GM18507 (cell line): Measurements from ENCODE around the gene ONECUT1.

Experiments
- DNase-seq: peaks from one replicate; pipeline ENCODE4 v3.0.0; 2011; ENCODE audit warnings: low read depth; ENCODE audit not compliant: insufficient read length; ENCODE audit errors: extremely low spot score
- FAIRE-seq: peaks from 2 replicates; lab custom pipeline; 2011; peaks lifted over from hg19 to GRCh38; lab: Jason Lieb, UNC

The ONECUT1 gene

DNA sequence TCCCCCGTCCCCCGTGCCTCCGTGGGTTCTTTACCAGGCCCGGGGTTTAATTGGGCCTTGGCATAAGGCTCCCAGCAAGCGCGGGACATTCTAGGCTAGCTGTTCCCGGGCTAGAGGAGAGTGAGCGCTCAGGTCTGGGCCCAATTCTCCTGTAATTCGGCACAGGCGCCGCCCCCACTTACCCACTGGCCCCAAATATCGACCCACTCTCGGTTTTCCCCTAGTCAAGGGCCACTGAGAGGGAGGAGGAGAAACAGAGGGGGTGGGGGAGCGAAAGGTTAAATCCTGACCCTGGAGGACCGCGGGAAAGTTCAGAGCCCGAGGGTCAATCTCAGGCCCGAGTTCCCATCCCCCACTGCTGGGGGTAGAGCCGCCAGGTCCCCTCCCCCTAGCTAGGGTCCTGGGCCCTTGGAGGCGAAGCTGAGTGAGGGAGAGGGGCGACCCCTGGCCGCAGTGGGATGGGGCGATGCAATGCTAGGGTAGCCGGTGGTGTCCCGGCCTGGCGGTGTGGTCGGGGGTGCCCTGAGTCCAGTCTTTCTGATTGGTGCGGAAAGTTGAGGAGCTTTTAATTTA lies 8.5 kb upstream of the ONECUT1 start:
- DNase-seq, result no peak
- FAIRE-seq, result no peak

DNA sequence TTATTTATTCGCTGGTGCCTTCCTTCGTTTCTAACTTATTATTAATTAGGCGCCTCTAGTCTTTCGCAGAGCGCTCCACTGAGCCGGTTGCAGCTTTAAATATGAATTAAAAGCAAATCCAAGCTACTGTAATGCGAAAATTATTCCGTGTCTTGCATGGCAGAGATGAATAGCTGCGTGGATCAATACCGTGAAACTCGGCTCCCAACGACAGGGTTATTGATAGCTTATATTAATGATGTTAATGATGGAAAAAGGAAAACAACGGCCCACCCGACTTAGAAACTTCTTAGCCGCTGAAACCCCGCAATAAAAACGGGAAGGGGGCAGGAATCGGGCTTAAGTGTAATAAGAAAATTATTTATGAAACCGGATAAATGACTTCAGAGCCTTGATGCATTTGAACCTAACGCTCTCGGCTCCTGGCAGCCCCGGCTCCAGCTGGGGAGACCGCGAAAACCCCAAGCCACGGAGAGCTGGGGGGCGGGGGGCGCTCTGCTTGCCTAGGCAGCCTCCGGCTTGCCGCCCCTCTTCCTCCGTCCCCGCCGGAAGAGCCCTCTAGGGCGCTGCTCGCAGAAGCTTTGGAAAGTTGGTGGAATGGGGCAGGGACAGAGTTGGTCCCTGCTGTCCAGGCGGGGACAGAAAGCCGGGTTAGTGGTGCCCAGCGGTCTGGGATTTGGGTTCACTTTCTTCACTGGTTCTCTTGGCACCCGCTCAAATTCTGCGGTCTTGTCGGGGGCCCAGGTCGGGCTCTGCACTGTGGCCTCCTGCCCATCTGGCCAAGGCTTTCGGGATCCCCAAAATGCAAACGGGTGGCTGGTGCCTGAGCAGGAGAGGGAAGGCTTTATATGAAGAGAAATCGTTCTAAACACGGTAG lies 7.7 kb upstream of the ONECUT1 start:
- DNase-seq (no peak), FAIRE-seq (no peak)

DNA sequence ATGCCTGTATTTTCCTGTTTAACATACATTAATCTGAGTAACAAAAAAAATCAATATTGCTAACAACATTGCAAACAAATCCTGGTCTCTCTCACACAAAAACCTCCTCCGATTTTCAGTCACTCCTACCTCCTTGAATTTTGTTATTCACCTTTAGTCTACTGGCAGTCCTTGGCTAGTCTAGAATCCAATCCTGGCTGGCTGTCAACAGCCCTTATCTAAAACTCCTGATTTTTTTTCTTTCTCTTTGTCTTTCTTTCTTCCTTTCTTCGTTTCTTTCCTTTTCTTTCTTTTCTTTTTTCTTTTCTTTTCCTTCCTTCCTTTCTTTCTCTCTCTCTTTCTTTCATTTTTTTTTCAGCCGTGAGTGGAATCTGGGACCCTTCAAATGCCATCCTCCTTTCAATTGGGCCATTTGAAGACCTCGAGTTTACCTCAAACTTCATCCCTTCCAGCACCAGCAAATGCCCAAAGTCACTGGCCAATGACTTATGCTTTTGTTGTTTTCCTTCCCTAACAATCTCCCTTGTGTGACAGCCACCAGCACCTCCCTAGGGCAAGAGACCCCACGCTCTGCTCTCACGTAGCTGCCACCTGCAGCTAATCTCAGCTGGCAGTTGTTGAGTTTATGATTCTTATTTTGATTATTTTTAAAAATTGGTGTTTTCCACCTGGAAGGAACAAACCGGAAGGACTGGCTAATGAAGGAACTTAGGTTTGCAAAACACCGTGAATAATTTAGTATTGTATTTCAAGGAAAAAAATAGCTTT lies 6.8 kb upstream of the ONECUT1 start:
- FAIRE-seq, result no peak

DNA sequence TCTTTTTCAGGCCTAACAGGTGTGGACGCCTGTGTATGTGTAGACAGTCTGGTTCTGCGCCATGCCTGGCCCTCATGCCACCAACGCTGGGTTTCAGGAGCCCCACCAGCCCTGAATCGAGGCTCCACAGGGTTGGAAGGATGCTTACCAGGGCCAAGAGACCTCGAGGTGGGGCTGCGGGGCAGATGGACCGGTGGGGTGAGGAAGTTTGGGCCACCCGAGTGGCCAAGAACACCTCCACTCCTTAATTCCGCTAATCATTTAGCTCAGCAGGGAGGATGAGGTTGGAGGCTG lies 6.0 kb upstream of the ONECUT1 start:
- no peak for FAIRE-seq
- no peak for DNase-seq

More for the DNA sequence above, 6.8 kb upstream of the ONECUT1 start:
- no peak for DNase-seq

DNA sequence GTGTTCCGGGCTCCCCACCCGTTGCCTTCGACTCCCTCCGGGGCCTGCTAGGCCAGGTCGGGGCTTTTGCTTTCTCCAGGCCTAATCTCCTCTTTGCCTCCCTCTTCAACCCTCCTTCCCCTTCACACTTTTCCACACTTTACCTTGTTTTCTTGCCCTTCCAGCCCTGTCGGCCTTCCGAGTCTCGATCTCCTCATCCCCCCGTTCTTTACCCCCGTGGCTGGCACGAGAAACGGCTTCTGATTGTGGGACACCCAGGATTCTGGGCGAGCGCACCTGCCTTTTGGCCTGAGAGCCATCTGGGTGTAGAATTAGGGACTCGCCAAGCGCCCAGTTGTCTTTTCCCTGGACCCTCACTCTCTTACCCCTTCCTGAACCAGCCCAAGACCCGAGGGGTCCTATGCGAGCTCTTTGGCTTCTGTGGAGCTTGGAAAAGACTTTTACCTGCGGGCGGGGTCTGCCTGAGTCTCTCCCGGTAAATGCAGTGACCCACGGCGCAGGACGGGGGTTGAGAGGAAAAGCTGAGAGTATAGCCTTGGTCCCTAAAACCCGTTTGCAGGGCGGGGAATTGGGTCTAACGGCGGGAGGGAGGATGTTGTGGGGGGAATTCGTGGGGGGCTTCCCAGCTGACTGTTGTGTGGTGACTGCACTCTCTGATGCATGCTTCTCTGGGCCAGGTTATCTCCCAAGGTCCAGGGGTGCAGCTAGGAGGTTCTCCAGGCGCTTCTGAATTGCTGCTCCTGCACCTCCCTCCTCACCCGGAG lies 5.5 kb upstream of the ONECUT1 start:
- FAIRE-seq, result no peak
- DNase-seq, result no peak

DNA sequence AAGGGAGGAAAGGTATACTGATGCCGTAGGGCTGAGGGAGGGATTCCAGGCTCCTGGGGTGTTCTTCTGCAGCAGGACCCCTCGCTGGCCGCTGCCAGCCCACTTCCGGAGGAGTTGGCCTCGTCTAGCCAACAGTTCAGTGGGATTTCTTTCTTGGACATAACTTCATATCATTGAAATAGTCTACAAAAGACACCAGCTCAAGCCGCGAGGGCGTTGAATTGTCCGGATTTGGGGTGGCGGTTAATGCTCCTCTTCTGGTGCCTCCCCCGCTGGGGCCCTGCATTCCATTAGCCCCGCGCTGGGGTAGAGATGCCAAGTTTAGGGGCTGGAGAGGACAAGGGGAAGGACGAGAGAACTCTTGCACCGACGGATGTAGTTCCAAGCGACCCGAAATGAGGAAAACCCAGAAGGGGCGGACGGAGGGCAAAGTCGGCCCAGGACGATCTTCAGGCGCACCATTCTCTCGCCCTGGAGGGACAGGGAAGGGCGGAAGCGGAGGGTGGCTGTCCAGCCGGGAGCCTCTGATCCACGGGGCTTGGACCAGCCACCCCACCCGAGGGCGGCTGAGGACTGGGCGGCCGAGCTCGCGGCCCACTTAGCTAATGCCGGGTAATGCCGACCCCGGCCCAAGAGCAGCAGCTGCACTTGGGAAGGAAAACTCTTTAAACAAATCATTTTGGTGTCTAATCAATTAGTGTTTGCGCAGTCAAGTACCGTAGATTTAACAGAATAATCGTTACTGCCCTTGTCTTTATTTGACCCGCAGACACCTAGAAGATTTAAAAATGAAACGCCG lies 4.7 kb upstream of the ONECUT1 start:
- FAIRE-seq (no peak), DNase-seq (no peak)

DNA sequence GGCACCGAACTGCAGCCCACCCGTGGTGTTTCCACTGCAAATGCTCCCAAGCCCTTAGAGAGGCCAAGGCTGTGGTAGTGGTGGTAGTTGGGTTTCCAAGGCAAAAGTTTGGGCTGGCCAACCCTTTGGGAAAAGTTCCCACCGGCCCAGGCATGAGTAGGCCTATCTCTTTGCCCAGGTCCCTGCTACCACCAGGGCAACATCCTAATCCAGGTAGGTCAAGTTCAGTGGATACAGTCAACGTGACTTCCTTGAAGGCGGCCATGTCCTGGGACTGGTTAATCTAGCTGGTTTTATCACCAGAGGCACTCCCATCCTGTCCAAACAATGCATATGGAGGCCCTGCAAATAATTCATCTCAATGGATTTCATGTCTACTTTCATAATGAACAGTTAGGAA lies 1.6 kb upstream of the ONECUT1 start:
- no peak for DNase-seq
- no peak for FAIRE-seq

DNA sequence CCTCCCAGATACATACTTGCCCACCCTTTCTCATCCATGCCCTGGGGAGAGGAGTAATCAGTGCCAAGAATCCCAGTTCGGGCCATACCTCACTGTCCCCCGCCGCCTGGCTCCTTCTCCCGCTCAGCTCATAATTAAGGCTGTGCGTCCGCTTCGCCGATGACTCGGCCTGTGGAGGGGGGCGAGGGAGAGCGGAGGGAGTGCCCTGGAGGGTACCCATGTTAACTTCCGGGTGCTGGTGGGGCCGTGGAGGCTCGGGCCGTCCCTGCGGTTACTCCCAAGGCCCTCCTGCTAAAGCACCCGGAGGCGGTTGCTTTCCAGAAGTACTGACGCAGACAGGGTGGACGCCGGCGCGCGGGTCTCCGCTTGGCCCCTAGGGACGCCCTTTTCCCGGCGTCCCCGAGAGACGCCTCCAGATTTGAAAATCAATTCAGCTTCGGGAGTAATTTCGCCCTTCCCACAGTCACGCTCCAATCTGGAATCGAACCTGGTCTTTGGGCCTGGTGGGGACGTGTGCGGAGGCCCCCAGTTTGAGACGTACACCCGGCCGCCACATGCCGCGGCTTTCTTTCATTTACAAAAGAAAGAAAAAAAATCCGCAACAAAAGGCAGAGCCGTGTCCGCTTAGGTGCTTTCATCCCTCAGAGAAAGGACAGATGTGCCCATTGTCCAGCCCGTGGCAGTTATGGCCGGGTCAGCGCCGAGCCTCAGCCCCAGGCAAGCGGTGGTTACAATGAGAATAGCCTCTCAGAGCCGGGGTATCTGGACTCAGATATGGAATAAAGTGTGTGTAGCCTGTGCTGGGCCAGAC lies 1.0 kb upstream of the ONECUT1 start:
- FAIRE-seq, result no peak
- DNase-seq, result no peak

DNA sequence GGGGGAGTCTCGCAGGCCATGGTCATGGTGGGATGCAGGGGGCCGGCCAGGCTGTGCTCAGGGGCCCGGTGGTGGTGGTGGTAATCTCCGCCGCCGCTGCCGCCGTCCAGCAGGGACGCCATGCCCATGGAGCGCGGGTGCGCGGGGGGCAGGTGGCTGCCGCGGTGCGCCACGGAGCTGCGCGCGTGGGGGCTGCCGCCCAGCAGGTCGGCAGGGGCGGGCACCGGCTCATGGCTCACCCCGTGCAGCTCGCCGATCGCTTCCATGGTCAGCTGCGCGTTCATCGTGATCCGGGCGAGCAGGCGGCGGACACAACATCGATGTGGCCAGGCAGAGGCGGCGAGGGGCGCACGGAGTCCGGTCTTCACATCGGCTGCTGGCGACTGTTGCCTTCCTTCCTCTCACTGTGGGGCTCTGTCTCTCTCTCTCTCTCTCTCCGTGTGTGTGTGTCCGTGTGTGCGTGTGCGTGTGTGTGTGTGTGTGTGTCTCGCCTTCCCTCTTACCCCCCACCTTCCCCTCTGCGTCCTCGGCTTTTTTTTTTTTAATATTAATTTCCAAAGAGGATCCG lies 451 bp downstream of the ONECUT1 start:
- no peak for FAIRE-seq
- no peak for DNase-seq

DNA sequence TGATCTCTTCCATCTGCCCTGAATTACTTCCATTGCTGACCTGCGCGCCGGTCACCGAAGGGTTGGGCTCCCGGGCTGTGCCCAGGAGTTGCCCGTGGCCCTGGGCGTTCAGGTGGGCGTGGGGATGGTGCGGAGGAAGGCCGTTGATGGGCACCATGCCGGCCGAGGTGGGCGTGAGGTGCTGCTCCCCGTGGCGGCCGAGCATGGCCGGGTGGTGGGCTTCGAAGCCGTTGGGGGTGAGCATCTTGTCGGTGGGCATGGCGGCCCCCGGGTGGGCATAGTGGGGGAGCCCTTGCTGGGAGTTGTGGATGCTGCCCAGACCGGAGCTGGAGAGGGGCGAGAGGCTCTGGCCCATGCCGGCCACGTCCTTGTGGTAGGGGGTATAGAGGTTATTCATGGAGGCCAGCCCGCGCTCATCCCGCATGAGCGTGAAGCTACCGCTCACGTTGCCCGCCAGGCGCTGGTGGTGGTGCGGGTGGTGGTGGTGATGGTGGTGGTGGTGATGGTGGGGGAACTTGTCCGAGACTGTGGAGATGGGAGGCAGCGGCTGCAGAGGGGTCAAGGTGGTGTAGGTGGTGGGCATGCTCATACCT lies 1.0 kb downstream of the ONECUT1 start:
- FAIRE-seq (no peak), DNase-seq (no peak)

DNA sequence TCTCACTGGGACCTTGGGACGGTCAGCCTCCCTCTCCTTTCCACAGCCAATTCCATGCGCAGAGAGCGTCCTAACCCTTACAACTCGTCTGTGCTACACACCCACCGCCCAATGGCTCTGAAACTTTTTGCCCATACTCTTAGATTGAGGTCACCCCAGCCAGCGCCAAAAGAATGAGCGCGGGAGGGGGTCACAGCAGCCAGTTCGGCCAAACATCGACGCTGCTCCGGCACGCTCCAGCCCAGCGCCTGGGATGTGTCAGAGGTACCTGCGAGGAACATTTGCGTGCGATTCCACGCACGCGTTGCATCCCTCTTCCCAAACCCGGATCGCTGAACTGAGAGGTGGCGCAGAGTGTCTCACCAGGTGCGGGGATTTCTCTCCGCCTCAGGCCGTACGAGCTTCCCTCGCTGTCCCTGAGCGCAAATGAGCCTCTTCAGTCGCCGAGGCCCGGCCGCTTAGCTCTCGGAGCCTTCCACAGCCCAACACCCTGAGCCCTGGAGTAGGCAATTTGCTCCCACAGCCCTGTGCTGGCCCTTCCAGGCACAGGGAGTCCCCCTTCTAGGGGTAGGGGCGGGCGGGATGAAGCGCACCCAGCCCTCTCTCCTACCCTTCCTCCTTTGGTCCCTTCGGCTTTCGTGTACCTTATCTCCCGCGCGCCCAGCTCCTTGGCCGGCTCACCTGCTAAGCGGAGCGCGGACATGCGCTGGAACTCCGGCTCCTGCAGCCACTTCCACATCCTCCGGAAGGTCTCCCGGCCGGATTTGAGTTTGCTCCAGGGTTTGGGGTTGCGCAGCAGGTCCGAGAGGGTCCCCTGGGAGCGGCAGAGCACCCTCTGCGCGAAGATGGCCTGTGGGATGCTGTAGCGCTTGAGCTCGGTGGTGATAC lies 1.8 kb downstream of the ONECUT1 start:
- FAIRE-seq, result no peak
- DNase-seq, result no peak

DNA sequence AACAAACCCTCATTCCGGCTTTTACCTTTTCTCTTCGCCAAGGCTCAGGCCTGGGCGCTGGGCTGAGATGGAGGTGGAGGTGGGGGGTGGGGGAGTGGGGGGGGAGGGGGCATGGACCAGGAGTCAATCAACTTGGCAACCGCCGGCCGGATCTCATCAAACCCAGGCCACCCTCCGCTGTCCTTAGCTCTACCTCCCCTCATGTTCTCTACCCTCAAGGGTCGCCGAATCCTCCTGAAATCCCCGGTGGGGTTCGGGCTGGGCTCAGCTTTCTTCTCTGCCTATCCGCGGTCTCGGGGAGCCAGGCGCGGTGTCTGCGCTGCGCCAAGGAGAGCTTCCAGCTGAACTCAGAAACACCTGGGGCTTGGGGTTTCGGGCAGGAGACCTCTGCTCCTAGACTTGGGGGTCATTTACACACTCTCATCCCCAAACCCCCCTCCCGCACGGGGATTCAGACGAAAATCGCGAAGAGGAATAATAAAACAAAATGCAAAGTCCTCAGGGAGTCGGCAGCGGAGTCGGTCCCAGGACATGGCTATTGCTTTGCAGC lies 2.5 kb downstream of the ONECUT1 start:
- FAIRE-seq (no peak), DNase-seq (no peak)

DNA sequence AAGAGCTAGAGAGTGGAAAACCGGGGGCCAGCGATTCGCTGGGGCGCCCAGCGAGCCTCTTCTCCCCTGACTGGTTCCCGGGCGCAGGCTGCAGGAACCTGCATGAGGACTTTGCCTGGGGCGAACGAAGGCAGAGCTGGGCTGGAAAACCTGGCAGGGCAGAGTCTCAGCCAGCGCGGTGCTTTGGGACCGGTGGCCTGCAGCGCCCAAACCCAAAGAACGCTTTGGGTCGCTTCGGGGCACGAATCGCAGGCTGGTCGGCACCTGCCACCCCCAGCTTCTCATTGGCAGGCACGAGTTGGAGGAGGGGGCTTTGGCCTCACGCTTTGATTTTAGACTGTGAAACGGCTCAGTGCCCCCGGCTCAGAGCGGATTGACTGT lies 3.0 kb downstream of the ONECUT1 start:
- DNase-seq (no peak), FAIRE-seq (no peak)

DNA sequence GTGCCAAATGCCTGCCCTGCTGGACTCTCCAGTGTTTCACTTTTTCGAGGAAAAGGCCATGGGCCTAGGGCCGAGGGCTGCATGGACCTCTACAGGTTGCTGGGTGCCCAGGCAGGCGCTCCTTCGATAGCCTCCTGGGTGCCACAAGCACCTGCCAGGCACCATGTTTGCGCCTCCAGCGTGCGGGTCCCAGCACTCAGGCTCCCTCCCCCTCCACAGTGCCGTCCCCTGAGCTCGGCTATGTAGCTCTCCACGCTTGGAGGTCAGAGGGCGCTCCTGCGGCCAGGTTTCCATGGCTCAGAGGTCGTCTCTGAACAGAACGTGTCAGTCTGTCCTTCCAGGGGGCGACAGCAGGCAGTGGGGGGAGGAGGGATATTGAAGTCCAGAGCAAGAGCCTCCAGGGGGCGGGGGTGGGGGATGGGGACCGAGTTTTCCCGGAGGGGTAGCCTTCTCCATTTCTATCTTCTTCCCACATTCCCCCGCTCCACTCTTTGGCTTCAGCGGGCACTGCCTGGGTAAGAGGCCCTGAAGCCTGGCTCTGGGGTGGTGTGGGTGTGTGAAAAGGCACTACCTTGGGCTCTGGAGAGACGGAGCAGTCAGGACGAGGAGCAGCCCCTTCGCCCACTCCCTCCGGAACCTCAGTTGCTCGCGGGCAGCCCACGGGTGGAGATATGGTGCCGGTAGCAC lies 3.6 kb downstream of the ONECUT1 start:
- DNase-seq (no peak), FAIRE-seq (no peak)

DNA sequence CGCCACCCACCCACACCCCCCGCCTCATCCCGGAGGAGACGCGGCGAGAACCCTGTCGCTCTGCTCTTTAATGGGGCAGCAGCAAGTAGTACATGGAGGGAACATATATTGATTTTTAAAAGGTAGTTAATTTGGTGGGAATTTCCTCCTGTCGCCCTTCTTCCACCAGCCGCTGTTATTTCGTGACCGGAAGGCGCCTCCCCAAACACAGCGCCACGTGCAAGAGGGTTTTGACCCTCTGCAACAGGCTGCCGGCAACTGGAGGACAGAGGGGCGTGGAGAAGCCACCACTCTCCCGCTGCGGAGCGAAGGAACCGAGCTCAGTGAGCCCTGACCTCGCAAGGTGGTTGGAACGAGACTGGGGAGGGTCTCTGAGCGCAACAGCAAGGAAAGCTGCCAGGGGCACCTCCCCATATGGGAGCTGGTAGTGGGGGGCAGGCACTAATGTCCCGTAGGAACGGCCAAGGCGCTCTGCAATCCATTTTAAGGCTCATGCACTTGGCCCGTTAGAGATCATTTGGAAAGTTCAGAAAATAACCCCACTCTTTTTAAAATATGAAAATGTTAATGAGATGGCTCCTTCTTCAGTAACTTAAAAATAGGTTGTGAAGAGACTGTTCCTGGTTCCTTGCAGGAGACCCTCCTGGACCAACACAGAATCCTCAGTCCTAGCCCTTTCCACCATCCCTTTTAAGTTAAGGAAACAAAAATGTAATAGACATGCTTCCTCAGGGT lies 4.3 kb downstream of the ONECUT1 start:
- DNase-seq (no peak), FAIRE-seq (no peak)
